Activated CD8-positive, alpha-beta T cell treated with anti-CD3 and anti-CD28 coated beads for 36 hours (primary cell): Measurements from ENCODE around the gene MTMR12. TPM values are rescaled to one million over a fixed set of nuclear protein-coding genes. Genes with fewer than 3 reads are reported as not detected.

Source experiments
- ATAC-seq: fragments of 200-7000 bp; cut with Tn5 transposase; one replicate; pipeline ENCODE4 v1.10.0; 2021; ENCODE audit warnings: mild to moderate bottlenecking, moderate library complexity
- CTCF ChIA-PET: fragments of 350-600 bp; sonication (Branson Sonifier 250); formaldehyde crosslinking; loops from one replicate; lab custom pipeline; 2021; ENCODE audit warnings: antibody characterized with exemption; lab: Charles Lee
- POLR2A ChIA-PET: fragments of 350-600 bp; sonication (Branson Sonifier 250); formaldehyde crosslinking; loops from one replicate; lab custom pipeline; 2021; ENCODE audit warnings: antibody characterized with exemption; lab: Charles Lee
- DNase-seq: peaks from one replicate; pipeline ENCODE4 v3.0.0-alpha.2; 2020
- H3K27ac Mint-ChIP-seq: one replicate; pipeline ENCODE4 v1.8.0; 2021; ENCODE audit warnings: mild to moderate bottlenecking, mixed read lengths
- H3K27me3 Mint-ChIP-seq: one replicate; pipeline ENCODE4 v1.8.0; 2021; ENCODE audit warnings: mixed read lengths
- H3K36me3 Mint-ChIP-seq: one replicate; pipeline ENCODE4 v1.8.0; 2021; ENCODE audit warnings: low read depth, mixed read lengths
- H3K4me1 Mint-ChIP-seq: one replicate; pipeline ENCODE4 v1.8.0; 2021; ENCODE audit warnings: low read depth, mixed read lengths
- H3K4me3 Mint-ChIP-seq: one replicate; pipeline ENCODE4 v1.8.0; 2021; ENCODE audit warnings: mild to moderate bottlenecking, moderate library complexity, mixed read lengths
- H3K9me3 Mint-ChIP-seq: one replicate; pipeline ENCODE4 v1.8.0; 2021; ENCODE audit warnings: mixed read lengths
- CTCF ChIP-seq: fragments of 200-600 bp; IDR thresholded peaks from one replicate; pipeline ENCODE4 v1.8.0; 2022; ENCODE audit warnings: antibody characterized with exemption, mild to moderate bottlenecking
- intact Hi-C: fragments of 100-400 bp; cut with micrococcal nuclease; formaldehyde crosslinking; loops from one replicate; pipeline ENCODE4 v1.10.0; 2022
- total RNA-seq, 2 experiments: library from RNA; stranded (reverse); gene quantifications; one replicate each; pipeline ENCODE4 v1.2.3, GENCODE V29; 2021

Gene MTMR12
- total RNA-seq, 2 experiments from 2014 or later, result 19.7 to 19.9 TPM

GRCh38 chr5:32332361-32332760 is 19.6 kb upstream of the MTMR12 start:
- ATAC-seq (no peak), DNase-seq (no peak)
- H3K4me1 Mint-ChIP-seq, result no peaks in the 10 kb centered on the region
- POLR2A ChIA-PET, result no interaction called here
- H3K27me3 Mint-ChIP-seq, result no peaks in the 10 kb centered on the region
- intact Hi-C loops, result no loop called here
- H3K9me3 Mint-ChIP-seq, result no peaks in the 10 kb centered on the region
- H3K27ac Mint-ChIP-seq, result no peak overlapping the region
- no peak overlapping the region for H3K4me3 Mint-ChIP-seq
- H3K36me3 Mint-ChIP-seq, result no peaks in the 10 kb centered on the region
- CTCF ChIA-PET, result no interaction called here
- TF ChIP-seq CTCF, result no peak

- no peak overlapping the region for H3K4me3 Mint-ChIP-seq
- TF ChIP-seq CTCF, result no peak
- H3K4me1 Mint-ChIP-seq, result no peaks in the 10 kb centered on the region
- CTCF ChIA-PET, result interaction anchor here (0.8 to 8.0 kb wide), 3 partner anchors 12 to 101 kb away, joined by 3 to 164 read pairs (median 30); no protein-coding TSS in a partner anchor
- H3K36me3 Mint-ChIP-seq, result no peaks in the 10 kb centered on the region
- H3K27me3 Mint-ChIP-seq, result no peaks in the 10 kb centered on the region
- DNase-seq (no peak), ATAC-seq (no peak)
- POLR2A ChIA-PET, result interaction anchor here (0.6 kb wide), 1 partner anchor 127 kb away, joined by 3 read pairs; no protein-coding TSS in a partner anchor
- intact Hi-C loops, result no loop called here
- H3K27ac Mint-ChIP-seq, result no peak overlapping the region
- no peaks in the 10 kb centered on the region for H3K9me3 Mint-ChIP-seq
These were observed 19.2 kb upstream of the MTMR12 start for GRCh38 chr5:32331935-32332274.

GRCh38 chr5:32331217-32331934 is 18.6 kb upstream of the MTMR12 start:
- DNase-seq (no peak), ATAC-seq (no peak)
- POLR2A ChIA-PET, result interaction anchor here (0.6 kb wide), 1 partner anchor 127 kb away, joined by 3 read pairs; no protein-coding TSS in a partner anchor
- TF ChIP-seq CTCF, result no peak
- no peaks in the 10 kb centered on the region for H3K9me3 Mint-ChIP-seq
- H3K4me3 Mint-ChIP-seq, result no peak overlapping the region
- H3K36me3 Mint-ChIP-seq, result no peaks in the 10 kb centered on the region
- no peaks in the 10 kb centered on the region for H3K27me3 Mint-ChIP-seq
- H3K27ac Mint-ChIP-seq, result no peak overlapping the region
- CTCF ChIA-PET, result interaction anchor here (0.8 to 8.0 kb wide), 4 partner anchors 11 to 101 kb away, joined by 3 to 164 read pairs (median 18); no protein-coding TSS in a partner anchor
- no peaks in the 10 kb centered on the region for H3K4me1 Mint-ChIP-seq
- intact Hi-C loops, result no loop called here

- intact Hi-C loops, result no loop called here
- no peaks in the 10 kb centered on the region for H3K27me3 Mint-ChIP-seq
- H3K9me3 Mint-ChIP-seq, result no peaks in the 10 kb centered on the region
- H3K4me1 Mint-ChIP-seq, result peaks cover 4% of the 10 kb centered on the region
- ChIA-PET CTCF (interaction anchor here (0.7 to 8.0 kb wide), 22 partner anchors 8 to 284 kb away, joined by 3 to 164 read pairs (median 4); no protein-coding TSS in a partner anchor), POLR2A (no interaction called here)
- H3K36me3 Mint-ChIP-seq, result no peaks in the 10 kb centered on the region
- no peak for ATAC-seq
- H3K4me3 Mint-ChIP-seq, result no peak overlapping the region
- DNase-seq, result no peak
- no peak overlapping the region for H3K27ac Mint-ChIP-seq
- no peak for TF ChIP-seq CTCF
These were observed 17.6 kb upstream of the MTMR12 start for GRCh38 chr5:32330126-32330971.
